Left hindlimb (tissue), 1 donor: ENCODE data around the gene PAOX.
A peak's percentile ranks its signal among the peaks of the same experiment; 100 is the strongest.

Experiments used
- DNase-seq: peaks from one replicate; pipeline ENCODE4 v3.0.0-alpha.2; 2018

The PAOX gene

DNA sequence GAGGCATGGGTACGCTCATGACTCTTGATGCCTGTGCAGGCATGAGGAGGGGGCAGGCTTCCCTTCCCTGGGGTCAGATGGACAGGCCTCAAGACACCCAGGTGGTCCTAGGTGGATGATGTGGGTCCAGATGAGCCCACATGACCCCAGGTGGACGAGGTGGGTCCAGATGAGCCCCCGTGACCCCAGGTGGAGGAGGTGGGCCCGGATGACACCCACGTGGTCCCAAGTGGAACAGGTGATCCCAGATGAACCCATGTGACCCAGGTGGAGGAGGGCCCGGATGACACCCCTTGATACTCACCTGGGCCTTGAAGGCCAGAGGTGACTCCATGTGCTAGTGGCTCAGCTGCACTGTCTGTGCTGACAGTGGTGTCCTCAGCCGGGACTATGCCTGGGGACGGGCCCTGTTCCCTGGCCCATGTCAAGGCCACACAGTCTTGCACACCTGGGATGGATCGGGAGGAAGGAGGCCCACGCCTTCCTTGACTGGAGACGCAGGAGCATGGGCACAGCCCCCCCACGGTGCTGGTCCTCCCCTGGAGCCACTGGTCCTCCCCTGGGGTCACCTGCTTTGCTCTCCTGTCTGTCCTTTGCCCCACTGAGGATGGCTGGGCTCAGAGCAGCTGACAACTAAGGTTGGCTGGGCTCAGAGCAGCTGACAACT, 28.6 kb upstream of the PAOX start:
- DNase-seq = no peak

DNA sequence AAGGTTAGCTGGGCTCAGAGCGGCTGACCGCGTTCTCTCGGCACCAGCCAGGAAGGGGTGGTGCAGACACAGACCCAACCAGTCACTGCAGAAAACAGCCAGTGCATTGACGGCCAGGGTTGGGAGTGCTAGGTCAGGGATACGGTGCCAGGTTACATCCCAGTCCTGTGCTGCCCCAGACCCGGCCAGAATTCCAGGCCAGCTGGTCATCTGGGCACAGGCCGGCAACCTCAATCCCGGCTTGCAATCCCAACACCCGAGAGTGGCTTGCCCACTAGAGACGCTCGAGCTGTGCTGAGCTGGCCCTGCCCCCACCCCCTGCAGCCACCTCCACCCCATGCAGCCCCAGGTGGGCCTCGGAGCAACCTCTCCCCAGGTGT, 28.1 kb upstream of the PAOX start:
- no peak for DNase-seq

DNA sequence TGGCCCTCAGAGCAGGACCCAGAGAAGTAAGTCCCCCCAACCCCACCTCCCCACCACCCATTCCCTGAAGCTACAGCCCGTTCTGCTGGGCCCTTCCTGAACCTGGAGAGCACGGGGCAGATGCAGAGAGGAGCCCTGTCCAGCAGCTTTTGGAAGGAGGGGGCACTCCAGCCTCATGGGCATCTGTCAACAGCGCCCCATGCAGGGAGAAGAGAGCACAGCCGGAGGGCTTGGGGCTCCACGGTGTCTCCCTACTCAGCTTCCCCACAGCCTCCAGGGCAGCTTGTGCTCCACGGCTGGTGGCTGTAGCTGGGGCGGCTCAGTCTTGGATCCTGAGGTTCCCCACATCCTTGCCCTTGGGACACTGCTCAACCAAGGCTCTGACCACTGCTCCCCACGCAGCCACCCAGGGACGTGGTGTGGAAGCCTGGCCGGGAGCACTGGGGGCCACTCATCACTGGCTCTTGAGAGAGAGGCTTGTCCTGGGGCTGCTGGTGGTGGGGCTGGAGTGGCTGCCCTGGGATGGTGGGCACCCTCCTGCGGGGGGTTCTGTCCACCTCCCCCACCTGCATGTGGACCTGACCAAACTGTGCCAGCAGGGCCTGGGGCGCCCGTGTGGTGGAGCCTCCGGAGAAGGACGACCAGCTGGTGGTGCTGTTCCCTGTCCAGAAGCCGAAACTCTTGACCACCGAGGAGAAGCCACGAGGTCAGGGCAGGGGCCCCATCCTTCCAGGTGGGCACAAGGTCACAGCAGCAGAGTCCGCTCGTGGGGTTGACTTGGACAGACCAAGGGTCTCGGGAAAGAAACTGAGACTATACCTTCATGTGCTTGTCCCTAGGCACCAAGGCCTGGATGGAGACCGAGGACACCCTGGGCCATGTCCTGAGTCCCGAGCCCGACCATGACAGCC, 27.4 kb upstream of the PAOX start:
- no peak for DNase-seq

DNA sequence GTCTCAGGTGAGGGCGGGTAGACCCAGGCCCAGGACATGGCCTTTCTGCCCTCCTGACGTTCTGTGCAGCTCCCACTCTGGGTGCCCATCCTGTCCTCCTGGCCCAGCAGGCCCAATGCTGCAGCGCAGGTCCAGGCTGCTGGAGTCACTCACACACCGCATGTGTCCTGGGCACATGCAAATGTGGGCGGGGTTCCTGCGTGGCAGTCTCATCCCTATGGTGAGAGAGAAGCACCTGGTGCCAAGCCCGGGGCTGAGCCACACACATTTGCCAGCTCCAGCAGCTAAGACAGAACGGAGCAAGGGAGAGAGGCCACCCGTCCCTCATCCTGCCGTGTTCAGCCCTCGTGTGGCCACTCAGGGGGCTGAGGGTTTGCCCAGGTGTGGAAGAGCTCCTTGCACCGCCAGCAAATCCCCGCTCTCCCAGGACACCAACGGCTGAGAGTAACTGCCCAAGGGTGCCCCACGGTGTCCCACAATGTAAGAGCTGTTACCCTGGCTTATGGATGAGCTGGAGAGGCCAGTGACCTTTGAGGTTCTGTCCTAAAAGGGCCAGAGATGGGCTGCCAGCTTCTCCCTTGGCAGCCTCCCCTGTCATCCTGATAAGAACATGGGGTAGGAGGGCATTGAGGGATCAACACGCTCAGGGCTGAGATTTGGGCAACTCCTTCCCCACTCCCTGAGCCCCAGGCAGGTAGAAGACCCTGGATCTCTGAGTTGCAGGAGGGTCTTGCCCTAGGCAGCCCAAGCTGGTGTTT, 25.7 kb upstream of the PAOX start:
- no peak for DNase-seq

DNA sequence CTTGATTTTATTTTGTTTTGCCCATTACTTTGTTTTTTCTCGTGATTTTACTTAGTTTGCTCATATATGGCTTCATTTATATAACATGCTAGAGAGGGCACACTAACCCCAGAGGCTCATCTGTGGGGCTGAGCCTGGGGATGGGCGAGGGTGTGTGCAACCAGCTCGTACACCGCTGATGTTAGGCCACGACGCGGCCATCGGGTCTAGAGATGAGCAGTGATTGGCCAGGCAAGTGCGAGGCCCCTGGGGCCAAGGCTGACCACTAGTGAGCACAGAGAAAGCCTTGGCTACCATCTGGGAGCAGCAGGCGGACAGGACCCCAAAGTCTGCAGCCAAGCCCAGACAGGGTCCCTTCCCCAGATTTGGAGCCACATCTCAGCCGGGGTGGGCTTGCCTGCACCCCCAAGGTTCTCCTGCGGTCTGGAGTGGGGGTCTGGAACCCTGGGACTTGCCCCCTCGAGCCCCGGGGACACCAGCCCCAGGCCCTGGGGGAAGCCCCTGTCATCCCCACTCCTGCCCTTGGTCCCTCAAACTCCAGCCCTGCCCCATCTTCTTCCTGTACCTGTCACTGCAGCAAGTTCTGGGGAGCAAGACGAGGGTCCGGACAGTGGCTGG, 25.0 kb upstream of the PAOX start:
- no peak for DNase-seq

DNA sequence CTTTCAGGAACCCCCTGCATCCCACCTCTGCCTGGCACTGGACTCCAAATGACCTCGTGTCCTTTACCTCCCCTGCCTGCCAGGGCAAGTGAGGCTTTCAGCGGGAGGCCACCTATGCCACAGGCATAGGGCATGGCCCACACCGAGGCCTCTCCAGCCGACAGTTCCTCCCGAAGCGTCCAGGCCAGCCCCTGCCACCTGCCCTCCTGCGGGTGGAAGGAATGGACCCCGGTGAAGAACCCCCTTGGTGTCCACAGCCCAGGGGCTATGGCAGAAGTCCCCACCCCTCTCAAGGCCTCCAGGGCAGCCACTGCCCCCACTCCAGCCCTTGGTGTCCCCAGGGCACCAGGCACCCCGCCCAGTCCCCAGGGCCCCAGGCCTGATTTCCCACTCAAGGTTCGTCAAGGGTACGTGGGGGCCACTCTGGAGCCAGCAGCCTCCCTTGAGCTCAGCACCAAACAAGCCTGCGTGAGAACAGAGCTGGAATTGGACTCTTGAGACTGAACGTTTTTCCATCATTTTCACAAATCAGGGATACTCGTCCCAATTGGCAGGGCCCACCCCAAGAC, 24.3 kb upstream of the PAOX start:
- DNase-seq = no peak

DNA sequence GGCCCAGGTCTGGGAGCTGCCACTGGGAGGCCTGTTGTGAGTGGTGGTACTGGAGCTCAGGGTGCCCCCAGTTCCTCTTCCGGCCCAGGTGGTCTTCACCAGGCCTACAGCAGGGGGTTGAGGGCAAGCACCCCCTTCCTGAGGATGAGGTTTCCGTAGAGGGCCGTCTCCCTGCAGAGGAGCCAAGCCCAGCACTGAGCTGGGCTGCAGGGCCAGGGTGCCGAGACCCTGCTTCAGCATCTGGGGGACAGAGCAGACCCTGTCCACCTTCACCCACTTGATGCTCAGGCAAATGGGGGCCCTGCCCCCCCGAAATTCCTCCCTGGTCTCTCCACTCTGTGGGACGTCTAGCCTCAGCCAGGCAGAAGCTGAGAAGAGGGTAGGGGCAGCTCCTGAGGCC, 23.8 kb upstream of the PAOX start:
- no peak for DNase-seq

DNA sequence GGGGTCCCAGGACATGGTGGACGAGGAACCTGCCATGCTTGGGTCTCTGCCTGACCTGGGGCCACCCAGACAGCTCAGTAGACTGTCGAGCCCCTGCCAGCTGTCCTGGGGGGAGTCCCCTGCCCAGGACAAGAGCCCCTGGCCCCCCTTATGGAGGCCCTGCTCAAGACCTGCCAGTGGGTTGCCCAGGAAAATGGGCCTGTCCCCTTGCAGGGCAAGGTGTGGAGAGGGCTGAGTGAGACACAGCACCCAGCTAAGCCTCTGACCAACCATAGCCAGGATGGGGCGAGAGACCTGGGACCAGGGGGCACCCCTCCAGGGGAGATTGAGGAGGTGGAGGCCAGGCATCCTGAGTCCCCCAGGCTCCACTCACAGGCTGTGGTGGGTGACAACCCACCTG, 23.1 kb upstream of the PAOX start:
- DNase-seq = no peak

DNA sequence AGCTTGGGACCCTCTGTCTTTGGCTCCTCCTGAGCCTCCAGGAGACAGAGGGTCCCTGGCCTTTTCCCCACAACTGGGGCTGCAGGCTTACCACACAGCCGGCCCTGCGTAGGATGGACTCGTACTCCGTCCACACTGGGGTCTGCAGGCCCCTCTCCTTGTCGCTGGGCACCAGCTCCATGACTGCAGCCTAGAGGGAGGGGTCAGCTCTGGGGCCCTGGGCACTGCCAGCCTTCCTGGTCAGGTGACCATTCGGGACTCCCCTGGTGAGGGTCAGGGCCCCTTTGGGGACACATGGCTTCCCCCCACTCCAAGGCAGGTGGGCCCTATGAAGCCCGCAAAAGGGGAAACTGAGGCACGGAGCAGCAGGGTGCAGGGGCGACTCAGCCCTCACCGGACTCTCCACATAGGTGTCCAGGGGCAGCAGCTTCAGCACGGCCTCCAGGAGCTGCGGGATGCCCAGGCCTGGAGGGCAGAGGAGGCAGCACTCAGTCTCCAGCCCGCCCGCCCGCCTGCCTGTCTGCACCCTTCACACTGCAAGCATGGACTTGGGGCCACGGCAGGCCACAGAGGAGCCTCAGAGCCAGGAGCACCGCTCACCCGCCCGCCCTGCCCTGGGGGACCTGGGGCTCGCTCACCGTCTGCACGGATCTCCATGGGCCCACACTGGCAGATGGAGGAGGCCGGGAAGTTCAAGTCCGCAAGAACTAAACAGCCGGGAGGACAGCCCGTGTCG, 22.3 kb upstream of the PAOX start:
- DNase-seq = no peak

DNA sequence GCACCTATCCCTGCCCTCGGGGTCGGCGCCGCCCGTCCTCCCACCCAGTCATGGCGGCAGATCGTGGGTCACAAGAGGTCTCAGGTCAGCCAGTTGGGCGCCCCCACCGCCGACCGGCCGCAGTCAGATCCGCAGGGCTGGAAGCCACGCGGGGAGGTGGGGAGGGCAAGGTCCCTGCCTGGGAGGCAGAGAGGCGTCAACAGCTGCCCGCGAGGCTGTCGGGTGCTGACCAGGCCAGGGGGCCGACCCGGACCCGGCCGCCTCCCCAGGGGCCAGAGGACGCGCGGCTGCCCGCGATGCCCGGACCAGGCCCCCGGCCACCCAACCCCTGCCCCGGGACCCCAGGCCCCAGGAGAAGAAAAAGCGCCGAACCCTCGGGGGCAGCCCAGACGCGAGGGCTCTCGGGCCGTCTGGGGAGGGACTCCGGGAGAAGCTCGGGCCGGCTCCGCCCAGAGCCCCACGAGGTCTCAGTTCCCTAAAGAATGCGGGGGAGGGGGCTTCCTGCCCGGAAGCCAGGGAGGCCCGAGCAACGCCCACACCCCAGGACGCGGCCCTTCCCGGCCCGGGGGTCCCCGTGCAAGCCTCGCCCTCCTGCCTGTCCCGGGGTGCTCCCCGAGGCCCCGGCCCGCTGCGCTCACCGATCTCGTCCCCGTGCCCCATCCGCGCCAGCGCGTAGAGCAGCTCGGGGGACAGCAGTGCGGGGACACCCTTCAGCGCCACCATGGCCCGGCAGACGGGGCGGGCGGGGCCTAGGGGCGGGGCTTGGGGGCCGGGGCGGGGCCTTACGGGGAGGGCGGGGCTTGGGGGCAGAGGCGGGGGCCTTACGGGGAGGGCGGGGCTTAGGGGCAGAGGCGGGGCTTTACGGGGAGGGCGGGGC, 21.5 kb upstream of the PAOX start, which contains the start of gene FUOM:
FUOM (minus strand) TSS at position 735 of the 877 bp plus-strand sequence; CDS start at position 723, 12 bp downstream.
- peak; percentile 64 for DNase-seq

DNA sequence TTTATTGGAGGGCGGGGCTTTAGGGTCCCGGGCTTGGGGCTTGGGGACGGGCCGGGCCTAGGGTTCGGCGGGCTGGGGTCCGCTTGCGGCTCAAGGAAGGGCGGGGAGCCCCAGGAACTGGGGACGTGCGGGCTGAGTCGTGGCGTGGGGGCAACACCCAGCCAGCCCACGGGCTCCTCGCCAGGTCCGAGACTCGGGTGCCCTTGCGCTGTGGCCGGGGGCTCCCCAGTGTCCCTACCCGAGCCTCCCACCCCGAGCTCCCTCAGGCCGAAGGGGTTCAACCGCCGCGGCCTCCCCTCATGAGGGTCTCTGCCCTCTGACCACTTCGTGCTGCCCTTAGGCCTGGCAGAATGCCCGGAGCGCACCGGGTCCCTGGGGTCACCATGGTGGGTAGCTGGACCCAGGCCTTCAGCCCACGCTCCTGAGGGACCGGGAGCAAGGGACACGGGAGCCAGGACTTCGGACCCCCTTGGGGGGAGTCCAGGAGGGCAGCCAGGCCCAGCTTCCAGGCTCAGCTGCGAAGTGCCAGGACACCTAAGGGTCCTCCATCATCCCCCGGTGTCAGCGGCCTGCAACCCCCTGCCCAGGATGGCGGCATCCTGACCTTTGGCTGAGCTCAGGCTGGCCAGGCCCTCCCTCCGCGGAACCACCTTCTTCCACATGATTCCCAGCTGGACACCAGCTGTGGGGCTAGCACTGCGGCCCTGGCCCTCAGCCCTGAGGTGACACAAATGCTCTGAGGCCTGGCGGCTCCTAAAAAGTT, 20.7 kb upstream of the PAOX start:
- DNase-seq = no peak

DNA sequence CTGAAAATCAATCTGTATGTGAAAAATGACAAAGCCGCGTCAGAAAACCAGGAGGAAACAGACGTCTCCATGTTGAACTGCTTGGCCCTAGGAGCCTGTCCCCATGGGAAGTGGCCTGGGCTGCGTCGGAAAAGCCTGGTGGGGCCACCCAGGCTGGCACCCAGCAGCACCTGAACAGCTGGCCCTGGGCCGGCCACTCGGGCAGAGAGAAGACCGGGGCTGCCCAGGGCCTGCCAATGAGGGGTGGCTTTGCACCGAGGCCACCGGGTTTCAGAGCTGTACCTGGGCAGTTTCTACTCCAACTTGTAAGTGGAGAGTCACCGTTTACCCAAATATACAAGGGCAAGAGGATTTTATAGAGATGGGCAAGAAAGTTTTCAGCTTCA, 20.1 kb upstream of the PAOX start:
- no peak for DNase-seq

DNA sequence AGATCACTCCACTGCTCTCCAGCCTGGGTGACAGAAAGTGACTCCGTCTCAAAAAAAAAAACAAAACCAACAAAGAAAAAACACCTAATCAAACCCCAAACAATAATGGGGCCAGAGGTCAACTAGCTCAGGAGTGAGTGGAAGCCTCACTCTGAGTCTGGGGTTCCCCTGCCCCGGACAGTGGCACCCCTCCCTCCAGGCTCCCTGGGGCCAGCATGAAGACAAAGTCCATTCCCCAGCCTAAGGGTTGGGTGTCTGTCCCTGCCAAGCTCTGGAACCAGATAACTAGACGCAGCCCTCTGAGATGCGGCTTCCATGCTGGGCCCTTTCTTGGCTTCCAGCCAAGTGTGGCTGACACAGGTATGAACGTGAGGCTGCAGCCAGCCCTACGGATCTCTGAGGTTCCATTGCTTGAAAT, 19.5 kb upstream of the PAOX start:
- DNase-seq = no peak

DNA sequence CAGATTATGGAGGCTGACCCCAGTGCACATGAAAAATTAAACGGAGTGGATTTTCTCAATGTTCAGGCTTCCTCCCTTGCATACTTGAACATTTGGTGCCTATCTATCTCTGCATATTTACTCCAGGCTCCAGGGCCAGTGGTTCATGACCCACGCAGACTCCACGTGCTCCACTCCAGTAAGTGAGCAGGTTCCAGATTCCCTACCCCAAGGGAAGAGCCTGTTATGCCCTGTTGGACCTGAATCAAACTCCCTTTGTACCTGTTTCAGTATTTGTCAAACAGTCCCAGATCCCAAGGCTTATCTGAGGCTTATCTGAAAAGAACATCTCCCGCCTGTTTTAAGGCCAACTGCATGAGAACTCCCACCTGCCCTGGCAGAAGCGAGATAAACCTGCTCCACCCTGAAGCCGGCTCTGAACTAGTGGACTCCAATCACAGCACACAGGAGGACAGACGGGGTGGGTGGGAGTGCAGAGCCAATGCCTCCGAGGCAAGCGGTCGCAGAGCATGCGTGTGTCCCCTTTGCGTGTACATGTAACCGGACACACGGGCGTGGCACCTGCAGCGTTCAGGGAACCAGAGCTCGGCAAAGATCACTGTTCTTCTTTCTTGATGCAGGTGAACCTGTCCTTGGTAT, 19.0 kb upstream of the PAOX start:
- DNase-seq = no peak

DNA sequence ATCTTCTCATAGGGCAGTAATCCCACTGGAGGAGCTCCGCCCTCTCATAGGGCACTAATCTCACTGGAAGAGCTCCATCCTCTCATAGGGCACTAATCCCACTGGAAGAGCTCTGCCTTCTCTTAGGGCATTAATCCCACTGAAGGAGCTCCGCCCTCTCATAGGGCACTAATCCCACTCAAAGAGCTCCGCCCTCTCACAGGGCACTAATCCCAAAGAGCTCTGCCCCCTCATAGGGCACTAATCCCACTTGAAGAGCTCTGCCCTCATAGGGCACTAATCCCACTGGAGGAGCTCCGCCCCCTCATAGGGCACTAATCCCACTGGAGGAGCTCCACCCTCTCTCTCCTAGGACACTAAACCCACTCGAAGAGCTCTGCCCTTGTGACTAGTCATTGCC, 17.8 kb upstream of the PAOX start:
- DNase-seq = no peak

DNA sequence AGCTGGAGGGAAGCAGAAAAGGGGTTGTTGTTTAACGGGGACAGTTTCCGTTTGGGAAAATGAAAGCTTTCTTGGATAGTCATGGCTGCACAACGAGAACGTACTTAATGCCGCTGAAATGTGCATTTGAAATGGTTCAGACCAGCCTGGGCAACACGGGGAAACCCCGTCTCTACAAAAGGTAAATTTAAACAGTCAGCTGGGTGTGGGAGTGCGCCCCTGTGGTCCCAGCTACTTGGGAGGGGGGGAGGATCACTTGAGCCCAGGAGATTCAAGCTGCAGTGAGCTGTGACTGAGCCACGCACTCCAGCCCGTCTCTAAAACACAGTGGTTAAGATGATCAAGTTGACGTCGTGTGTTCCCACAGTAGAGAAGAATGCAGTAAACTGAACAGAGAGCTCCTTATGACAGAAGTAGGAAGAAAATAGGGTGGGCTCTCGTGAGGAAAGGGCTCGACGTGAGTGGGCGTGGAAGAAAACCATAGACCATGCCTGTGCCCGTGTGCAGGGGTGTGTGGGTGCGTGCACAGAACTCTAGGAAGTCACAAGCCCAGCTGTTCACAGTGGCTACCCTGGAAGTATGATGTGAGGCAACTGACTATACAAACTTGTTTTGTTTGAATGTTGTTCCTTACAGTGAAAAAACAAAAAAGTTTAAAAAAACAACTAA, 17.2 kb upstream of the PAOX start:
- no peak for DNase-seq

DNA sequence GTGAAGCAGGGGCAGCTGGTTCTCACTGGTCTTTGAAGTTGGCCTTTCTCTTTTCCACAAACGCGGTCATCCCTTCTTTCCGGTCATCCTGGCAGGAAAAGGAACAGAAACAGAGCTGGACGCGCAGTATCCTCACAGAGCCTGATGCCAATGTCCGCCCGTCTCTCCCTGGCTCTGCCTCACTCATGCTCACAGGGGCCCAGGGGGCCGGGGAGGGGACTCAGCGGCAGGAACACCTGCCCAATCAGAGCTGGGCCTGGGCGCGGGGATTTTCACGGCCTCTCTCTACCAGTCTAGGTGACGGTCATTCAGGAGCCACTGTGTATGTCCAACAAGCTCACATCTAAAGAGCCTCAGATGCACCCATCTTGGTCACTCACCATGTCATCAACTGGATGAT, 16.2 kb upstream of the PAOX start:
- DNase-seq = no peak

DNA sequence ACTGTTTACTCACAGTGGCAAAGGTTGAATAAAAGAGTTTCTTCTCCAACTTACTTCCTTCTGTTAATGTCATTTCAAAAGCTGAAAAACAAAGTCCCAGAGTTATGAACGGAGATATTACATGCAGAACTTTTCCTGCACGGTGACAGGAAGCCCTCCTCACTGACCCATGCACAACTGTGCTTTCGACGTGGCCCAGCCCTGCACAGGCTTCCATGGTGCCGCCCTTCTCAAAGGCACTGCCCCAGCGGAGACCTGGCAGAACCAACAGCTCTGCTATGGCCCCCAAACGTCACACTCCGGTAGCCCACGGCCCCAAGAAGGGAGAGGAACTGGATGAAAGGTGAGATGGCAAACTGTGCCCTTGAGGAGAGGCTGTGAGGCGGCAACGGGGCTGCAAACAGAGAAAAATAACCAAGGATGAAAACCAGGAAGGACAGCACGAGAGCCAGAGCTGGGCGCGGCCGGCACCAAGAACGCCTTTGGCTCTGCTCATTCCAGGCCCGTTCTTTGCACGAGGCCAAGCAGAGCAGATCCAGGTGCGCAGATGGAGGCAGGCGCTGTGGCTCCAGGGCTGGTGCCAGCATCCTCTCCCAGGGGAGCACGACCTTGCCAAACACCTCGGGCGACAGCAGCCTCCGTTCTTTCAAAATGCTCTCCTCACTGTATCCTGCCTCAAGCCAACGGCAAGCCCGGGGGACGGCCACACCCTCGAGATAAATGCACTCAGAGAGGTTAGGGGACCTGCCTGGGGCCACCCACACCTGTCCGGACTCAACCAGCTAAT, 14.2 kb upstream of the PAOX start:
- no peak for DNase-seq
